HEK293 (cell line): ENCODE results near the gene ZNF670.
"Not testable (repeated sequence)": the region's sequence is repeated elsewhere in the genome, so short reads cannot be mapped to it uniquely, and the experiment has no call there.

Experiments used
- IKZF3 ChIP-seq: fragments of 450-650 bp; IDR thresholded peaks from 2 replicates; pipeline ENCODE4 v1.5.0; 2018; ENCODE audit warnings: missing biosample characterization, mild to moderate bottlenecking, missing genetic modification characterization, moderate library complexity
- KLF7 ChIP-seq: fragments of 450-650 bp; formaldehyde crosslinking; IDR thresholded peaks from 2 replicates; pipeline ENCODE4 v1.5.1; 2016; ENCODE audit warnings: missing biosample characterization, missing genetic modification characterization, borderline replicate concordance
- SETDB1 ChIP-seq: IDR thresholded peaks from one replicate; pipeline ENCODE4 v1.6.1; 2017; ENCODE audit warnings: mild to moderate bottlenecking, low read length, moderate library complexity, mixed read lengths; ENCODE audit not compliant: insufficient read length
- ZBTB7A ChIP-seq: fragments of 450-650 bp; formaldehyde crosslinking; IDR thresholded peaks from 2 replicates; pipeline ENCODE4 v1.5.1; 2016; ENCODE audit warnings: low read depth, missing biosample characterization, missing genetic modification characterization
- ZFP37 ChIP-seq: fragments of 450-650 bp; formaldehyde crosslinking; IDR thresholded peaks from 2 replicates; pipeline ENCODE4 v1.5.1; 2016; ENCODE audit warnings: missing biosample characterization, missing genetic modification characterization
- ZFP41 ChIP-seq: fragments of 450-650 bp; formaldehyde crosslinking; IDR thresholded peaks from 2 replicates; pipeline ENCODE4 v1.5.1; 2016; ENCODE audit warnings: missing biosample characterization, missing genetic modification characterization, borderline replicate concordance
- ZNF514 ChIP-seq: fragments of 450-650 bp; formaldehyde crosslinking; IDR thresholded peaks from 2 replicates; pipeline ENCODE4 v1.5.1; 2016; ENCODE audit warnings: missing biosample characterization, missing genetic modification characterization
- ZNF670 ChIP-seq: fragments of 450-650 bp; formaldehyde crosslinking; IDR thresholded peaks from 2 replicates; pipeline ENCODE4 v1.5.1; 2016; ENCODE audit warnings: missing biosample characterization, missing genetic modification characterization, low read depth
- ZNF785 ChIP-seq: fragments of 450-650 bp; formaldehyde crosslinking; IDR thresholded peaks from 2 replicates; pipeline ENCODE4 v1.5.1; 2016; ENCODE audit warnings: missing biosample characterization, missing genetic modification characterization
- TF ChIP-seq, protein P1 (sequence below): fragments of 450-650 bp; formaldehyde crosslinking; IDR thresholded peaks from 2 replicates; pipeline ENCODE4 v1.5.1; 2016; ENCODE audit warnings: missing biosample characterization, missing genetic modification characterization
- TF ChIP-seq, protein P2 (sequence below): fragments of 450-650 bp; formaldehyde crosslinking; IDR thresholded peaks from 2 replicates; pipeline ENCODE4 v1.5.1; 2016; ENCODE audit warnings: missing biosample characterization, missing genetic modification characterization
- TF ChIP-seq, protein P3 (sequence below): IDR thresholded peaks from 2 replicates; pipeline ENCODE4 v1.6.1; 2011; ENCODE audit warnings: mild to moderate bottlenecking, low read depth, low read length, borderline replicate concordance
- TF ChIP-seq, protein P4 (sequence below): fragments of 450-650 bp; formaldehyde crosslinking; IDR thresholded peaks from 2 replicates; pipeline ENCODE4 v1.5.1; 2016; ENCODE audit warnings: missing biosample characterization, missing genetic modification characterization, borderline replicate concordance

DNA sequence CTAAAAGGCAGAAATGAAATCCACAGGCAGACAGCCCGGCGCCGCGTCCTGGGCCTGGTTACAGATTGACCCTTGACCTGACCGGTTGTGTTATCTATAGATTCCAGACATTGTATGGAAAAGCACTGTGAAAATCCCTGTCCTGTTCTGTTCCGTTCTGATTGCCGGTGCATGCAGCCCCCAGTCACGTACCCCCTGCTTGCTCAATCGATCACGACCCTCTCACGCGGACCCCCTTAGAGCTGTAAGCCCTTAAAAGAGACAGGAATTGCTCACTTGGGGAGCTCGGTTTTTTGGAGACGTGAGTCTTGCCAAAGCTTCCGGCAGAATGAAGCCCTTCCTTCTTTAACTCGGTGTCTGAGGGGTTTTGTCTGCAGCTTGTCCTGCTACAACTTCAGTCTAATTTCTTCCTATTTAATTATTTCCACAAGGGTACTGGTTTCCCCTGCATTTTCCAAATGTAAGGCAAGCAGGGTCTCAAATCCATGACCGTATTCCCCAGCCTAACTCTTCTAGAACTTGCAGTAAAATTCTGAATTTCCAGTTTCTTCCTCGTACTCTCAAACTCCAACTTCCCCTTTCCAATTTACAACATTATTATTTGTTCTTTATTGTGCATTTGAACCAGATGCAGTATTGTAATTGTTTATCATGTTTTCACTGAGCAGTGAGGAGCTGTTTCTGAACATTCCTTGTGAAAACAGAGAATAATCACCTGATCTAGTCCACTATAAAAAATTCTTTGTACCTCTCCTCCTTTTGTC lies 49.1 kb upstream of the ZNF670 start:
- TF ChIP-seq IKZF3; ZNF785 (tag by site-specific recombination); ZNF514 (tag by site-specific recombination); KLF7 (tag by site-specific recombination); ZBTB7A (tag by site-specific recombination); SETDB1; ZFP41; ZNF670; ZFP37 (tag by site-specific recombination): not testable (repeated sequence)
- TF ChIP-seq, protein P1, sequence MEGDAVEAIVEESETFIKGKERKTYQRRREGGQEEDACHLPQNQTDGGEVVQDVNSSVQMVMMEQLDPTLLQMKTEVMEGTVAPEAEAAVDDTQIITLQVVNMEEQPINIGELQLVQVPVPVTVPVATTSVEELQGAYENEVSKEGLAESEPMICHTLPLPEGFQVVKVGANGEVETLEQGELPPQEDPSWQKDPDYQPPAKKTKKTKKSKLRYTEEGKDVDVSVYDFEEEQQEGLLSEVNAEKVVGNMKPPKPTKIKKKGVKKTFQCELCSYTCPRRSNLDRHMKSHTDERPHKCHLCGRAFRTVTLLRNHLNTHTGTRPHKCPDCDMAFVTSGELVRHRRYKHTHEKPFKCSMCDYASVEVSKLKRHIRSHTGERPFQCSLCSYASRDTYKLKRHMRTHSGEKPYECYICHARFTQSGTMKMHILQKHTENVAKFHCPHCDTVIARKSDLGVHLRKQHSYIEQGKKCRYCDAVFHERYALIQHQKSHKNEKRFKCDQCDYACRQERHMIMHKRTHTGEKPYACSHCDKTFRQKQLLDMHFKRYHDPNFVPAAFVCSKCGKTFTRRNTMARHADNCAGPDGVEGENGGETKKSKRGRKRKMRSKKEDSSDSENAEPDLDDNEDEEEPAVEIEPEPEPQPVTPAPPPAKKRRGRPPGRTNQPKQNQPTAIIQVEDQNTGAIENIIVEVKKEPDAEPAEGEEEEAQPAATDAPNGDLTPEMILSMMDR (tag by site-specific recombination): not testable (repeated sequence)
- TF ChIP-seq, protein P2, sequence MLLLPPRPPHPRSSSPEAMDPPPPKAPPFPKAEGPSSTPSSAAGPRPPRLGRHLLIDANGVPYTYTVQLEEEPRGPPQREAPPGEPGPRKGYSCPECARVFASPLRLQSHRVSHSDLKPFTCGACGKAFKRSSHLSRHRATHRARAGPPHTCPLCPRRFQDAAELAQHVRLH: not testable (repeated sequence)
- TF ChIP-seq, protein P3, sequence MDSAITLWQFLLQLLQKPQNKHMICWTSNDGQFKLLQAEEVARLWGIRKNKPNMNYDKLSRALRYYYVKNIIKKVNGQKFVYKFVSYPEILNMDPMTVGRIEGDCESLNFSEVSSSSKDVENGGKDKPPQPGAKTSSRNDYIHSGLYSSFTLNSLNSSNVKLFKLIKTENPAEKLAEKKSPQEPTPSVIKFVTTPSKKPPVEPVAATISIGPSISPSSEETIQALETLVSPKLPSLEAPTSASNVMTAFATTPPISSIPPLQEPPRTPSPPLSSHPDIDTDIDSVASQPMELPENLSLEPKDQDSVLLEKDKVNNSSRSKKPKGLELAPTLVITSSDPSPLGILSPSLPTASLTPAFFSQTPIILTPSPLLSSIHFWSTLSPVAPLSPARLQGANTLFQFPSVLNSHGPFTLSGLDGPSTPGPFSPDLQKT: not testable (repeated sequence)
- TF ChIP-seq, protein P4, sequence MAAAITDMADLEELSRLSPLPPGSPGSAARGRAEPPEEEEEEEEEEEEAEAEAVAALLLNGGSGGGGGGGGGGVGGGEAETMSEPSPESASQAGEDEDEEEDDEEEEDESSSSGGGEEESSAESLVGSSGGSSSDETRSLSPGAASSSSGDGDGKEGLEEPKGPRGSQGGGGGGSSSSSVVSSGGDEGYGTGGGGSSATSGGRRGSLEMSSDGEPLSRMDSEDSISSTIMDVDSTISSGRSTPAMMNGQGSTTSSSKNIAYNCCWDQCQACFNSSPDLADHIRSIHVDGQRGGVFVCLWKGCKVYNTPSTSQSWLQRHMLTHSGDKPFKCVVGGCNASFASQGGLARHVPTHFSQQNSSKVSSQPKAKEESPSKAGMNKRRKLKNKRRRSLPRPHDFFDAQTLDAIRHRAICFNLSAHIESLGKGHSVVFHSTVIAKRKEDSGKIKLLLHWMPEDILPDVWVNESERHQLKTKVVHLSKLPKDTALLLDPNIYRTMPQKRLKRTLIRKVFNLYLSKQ: not testable (repeated sequence)
